PFSK-1 (cell line): ENCODE measurements around the gene OSM.

Source experiments
- POLR2AphosphoS5 ChIP-seq: IDR thresholded peaks from 2 replicates; pipeline ENCODE4 v1.6.1; 2012; ENCODE audit warnings: low read depth, mild to moderate bottlenecking, control low read depth, low read length, moderate library complexity
- REST ChIP-seq, 2 experiments: IDR thresholded peaks; 2 replicates each; pipeline versions ENCODE4 v1.6.1 to v1.8.0; 2011 to 2012; ENCODE audit warnings: low read depth in 2 of 2, low read length in 2 of 2, control low read depth in 1 of 2, inconsistent platforms in 1 of 2, mild to moderate bottlenecking in 1 of 2, moderate library complexity in 1 of 2; ENCODE audit not compliant: insufficient read depth in 1 of 2
- TAF1 ChIP-seq: IDR thresholded peaks from 2 replicates; pipeline ENCODE4 v1.6.1; 2012; ENCODE audit warnings: low read length, control low read depth, borderline replicate concordance; ENCODE audit not compliant: insufficient read depth

GRCh38 chr22:30315962-30316576 lies 49.4 kb upstream of the OSM start:
- TF ChIP-seq REST (IDR thresholded peaks at IDR 0.05; ENCODE audit: insufficient read depth in 1 of 2, low read depth in 2 of 2, low read length in 2 of 2) = no peak
- TF ChIP-seq POLR2AphosphoS5 = no peak
- TF ChIP-seq TAF1 = no peak
